Measurements from ENCODE around the gene STAT5B.

DNA sequence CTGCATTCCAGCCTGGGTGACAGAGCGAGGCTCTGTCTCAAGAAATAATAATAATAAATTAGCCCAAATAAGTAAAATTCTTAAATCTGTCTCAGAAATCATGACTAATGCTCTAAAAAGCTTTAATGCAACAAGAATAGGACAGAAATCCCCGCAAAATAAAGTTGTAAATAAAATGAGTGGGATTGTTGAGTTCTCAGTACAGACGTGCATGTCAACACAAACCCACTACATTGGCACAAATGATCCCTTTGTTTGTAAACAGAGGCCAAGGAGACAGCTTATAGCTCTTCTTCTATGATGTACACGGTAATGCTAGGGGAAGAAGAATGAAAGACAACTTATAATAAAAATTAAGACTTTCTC lies 6.0 kb downstream of the STAT5B start:
- TF ChIP-seq, protein P1, sequence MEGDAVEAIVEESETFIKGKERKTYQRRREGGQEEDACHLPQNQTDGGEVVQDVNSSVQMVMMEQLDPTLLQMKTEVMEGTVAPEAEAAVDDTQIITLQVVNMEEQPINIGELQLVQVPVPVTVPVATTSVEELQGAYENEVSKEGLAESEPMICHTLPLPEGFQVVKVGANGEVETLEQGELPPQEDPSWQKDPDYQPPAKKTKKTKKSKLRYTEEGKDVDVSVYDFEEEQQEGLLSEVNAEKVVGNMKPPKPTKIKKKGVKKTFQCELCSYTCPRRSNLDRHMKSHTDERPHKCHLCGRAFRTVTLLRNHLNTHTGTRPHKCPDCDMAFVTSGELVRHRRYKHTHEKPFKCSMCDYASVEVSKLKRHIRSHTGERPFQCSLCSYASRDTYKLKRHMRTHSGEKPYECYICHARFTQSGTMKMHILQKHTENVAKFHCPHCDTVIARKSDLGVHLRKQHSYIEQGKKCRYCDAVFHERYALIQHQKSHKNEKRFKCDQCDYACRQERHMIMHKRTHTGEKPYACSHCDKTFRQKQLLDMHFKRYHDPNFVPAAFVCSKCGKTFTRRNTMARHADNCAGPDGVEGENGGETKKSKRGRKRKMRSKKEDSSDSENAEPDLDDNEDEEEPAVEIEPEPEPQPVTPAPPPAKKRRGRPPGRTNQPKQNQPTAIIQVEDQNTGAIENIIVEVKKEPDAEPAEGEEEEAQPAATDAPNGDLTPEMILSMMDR (IDR thresholded peaks at IDR 0.05; ENCODE audit: control extremely low read depth in 1 of 3, insufficient read depth in 1 of 3, low read depth in 1 of 3, low read length in 3 of 3) = no peak
- no peak for TF ChIP-seq GTF2F1 (IDR thresholded peaks at IDR 0.05; ENCODE audit: borderline replicate concordance, low read depth, low read length)
- TF ChIP-seq TCF12 (IDR thresholded peaks at IDR 0.05; ENCODE audit: low read depth, low read length) = no peak
- TF ChIP-seq POLR2A (IDR thresholded peaks at IDR 0.05; ENCODE audit: control extremely low read depth in 1 of 2, low read depth in 2 of 2, low read length in 2 of 2) = no peak

Measured in H1 (cell line).